Measurements from ENCODE around the gene GABRD. TPM values are rescaled to one million over a fixed set of nuclear protein-coding genes. Genes with fewer than 3 reads are reported as not detected.

Gene GABRD
- total RNA-seq, 1 donor = not detected

DNA sequence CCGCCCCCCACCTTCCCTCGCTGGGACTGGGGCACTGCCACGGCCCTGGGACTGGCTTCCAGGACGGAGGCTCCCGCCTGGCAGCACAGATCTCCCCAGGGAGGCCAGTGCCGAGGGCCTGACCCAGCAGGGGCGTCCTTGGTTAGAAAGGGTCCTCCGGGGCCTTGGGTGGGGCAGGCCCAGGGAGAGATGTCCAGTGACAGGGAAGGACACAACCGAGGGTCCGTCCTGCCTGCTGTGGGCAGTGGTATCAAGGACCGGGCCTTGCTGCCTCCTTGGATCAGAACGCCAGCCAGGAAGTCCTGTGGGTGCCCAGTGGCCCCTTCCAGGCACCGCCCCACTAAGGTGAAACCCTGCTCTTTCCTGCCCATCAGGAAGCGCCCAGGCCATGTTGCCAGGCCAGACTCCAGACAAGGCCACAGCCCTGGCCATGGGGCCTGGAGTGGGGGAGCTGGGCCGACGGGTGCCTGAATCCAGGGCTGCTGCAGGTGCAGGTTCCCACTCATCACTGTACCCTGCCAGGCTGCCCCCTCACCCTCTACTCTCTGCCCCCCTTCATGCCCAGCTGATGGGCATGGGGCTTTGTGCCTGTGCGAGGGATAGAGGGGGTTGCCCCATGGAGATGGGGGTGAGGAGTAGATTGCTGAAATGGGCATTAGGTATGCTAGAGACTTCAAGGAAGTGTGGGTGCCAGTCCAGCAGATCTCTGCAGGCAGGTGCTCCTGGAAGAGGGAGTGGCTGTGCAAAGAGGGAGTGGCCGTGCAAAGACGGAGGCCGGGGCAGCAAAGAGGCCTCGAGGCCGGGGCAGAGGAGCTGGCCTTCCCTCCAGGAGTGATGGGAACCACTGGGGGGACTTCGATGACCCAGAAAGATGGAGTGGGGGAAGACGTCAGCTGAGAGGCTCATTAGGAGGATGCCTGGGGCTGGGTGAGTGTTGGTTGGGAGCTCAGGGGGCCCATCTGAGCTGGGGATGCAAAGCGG, 28.9 kb downstream of the GABRD start:
- Histone ChIP-seq H3K27ac (ENCODE audit: low read depth, low read length) (no peak overlapping the region), H3K27me3 (ENCODE audit: insufficient read depth, low read length) (peaks cover 47% of the 10 kb centered on the region), H3K36me3 (ENCODE audit: insufficient read depth, low read length) (no peaks in the 10 kb centered on the region), H3K4me2 (ENCODE audit: insufficient read depth, low read length) (no peak overlapping the region), H4K20me1 (ENCODE audit: insufficient read depth, low read length) (no peaks in the 10 kb centered on the region), H2AFZ (ENCODE audit: low read length) (no peak overlapping the region), H3K4me3 (ENCODE audit: insufficient read depth, low read length) (no peak overlapping the region), H3K4me1 (ENCODE audit: insufficient read depth, low read length) (no peaks in the 10 kb centered on the region), H3K79me2 (ENCODE audit: insufficient read depth, low read length) (no peaks in the 10 kb centered on the region), H3K9me3 (ENCODE audit: low read depth, low read length) (no peaks in the 10 kb centered on the region)
- no peak for DNase-seq (ENCODE audit: insufficient read length, low spot score, missing footprints)
- TF ChIP-seq, protein P1, sequence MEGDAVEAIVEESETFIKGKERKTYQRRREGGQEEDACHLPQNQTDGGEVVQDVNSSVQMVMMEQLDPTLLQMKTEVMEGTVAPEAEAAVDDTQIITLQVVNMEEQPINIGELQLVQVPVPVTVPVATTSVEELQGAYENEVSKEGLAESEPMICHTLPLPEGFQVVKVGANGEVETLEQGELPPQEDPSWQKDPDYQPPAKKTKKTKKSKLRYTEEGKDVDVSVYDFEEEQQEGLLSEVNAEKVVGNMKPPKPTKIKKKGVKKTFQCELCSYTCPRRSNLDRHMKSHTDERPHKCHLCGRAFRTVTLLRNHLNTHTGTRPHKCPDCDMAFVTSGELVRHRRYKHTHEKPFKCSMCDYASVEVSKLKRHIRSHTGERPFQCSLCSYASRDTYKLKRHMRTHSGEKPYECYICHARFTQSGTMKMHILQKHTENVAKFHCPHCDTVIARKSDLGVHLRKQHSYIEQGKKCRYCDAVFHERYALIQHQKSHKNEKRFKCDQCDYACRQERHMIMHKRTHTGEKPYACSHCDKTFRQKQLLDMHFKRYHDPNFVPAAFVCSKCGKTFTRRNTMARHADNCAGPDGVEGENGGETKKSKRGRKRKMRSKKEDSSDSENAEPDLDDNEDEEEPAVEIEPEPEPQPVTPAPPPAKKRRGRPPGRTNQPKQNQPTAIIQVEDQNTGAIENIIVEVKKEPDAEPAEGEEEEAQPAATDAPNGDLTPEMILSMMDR (IDR thresholded peaks at IDR 0.05; ENCODE audit: extremely low read depth, low read depth, low read length) = no peak

DNA sequence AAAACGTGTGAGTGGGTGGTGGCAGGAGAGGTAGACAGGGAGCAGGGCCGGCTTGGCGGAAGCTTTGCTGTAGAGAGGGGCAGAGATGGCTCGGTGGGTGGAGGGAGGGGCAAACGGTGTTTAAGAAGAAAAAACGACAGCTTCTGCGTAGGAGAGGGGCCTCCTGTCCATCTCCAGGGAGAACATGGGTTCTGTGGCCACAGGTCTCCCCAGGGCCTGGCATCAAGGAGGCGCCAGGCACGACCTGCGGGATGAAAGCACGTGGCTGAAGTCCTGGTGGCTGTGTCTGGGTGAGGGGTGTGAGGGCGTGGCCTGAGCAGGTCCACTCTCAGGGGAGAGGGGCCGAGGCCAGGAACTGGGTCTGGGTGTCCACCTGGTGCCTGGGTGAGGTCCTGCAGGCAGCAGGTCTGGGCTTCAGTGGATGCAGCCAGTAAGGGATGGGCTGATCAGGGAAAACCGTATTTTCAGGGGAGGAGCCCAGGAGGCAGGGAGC, 30.1 kb downstream of the GABRD start:
- no peaks in the 10 kb centered on the region for H3K79me2 ChIP-seq (ENCODE audit: insufficient read depth, low read length)
- no peaks in the 10 kb centered on the region for H4K20me1 ChIP-seq (ENCODE audit: insufficient read depth, low read length)
- no peak for DNase-seq (ENCODE audit: insufficient read length, low spot score, missing footprints)
- no peak overlapping the region for H3K4me3 ChIP-seq (ENCODE audit: insufficient read depth, low read length)
- H3K27ac ChIP-seq (ENCODE audit: low read depth, low read length) = no peak overlapping the region
- TF ChIP-seq, protein P1 (IDR thresholded peaks at IDR 0.05; ENCODE audit: extremely low read depth, low read depth, low read length) = no peak
- H3K27me3 ChIP-seq (ENCODE audit: insufficient read depth, low read length) = peaks cover 47% of the 10 kb centered on the region
- H3K9me3 ChIP-seq (ENCODE audit: low read depth, low read length) = no peaks in the 10 kb centered on the region
- H3K36me3 ChIP-seq (ENCODE audit: insufficient read depth, low read length) = no peaks in the 10 kb centered on the region
- no peak overlapping the region for H3K4me2 ChIP-seq (ENCODE audit: insufficient read depth, low read length)
- no peak overlapping the region for H2AFZ ChIP-seq (ENCODE audit: low read length)
- no peaks in the 10 kb centered on the region for H3K4me1 ChIP-seq (ENCODE audit: insufficient read depth, low read length)

DNA sequence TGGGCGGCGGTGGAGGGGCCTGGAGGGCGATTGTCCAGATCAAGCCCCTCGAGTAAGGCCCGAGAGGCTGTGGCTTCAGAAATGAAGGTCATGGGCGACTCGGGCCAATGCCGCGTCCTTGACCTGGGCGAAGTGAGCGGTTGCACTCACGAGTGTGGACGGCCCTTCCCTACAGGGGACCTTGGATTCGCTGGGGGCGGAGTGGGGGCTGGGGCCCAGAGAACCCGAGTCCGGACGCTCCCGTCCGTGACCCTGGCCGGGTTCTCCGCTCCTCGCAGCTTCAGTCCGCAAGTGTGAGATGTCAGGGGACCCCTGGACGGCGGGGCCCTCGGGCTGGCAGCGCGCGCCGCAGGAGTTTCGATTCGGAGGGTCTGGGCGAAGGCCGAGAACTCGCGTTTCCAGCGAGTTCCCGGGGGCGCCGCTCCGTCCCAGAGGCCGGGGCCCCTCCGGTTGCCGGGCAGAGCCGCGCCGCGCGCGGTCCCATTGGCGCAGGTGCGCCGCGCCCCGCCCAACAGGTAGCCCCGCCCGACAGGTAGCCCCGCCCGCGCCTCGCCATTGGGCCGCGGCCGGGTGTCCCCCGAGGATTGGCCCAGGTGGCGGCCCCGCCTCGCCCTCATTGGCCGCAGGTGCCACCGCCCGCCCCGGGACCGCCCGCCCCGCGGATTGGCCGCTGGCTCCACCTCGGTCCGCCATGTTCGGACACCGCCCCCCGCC, 30.7 kb downstream of the GABRD start, which contains the start of gene PRKCZ:
TSS of gene PRKCZ (plus strand) at position 694 of the 714 bp plus-strand sequence. CDS start 220 bp downstream, outside the sequence.
- Histone ChIP-seq H3K27ac (ENCODE audit: low read depth, low read length) (no peak within 1 kb of the TSS), H3K36me3 (ENCODE audit: insufficient read depth, low read length) (no peaks in the 10 kb centered on the region), H3K9me3 (ENCODE audit: low read depth, low read length) (no peaks in the 10 kb centered on the region), H3K4me3 (ENCODE audit: insufficient read depth, low read length) (no peak within 1 kb of the TSS), H3K4me2 (ENCODE audit: insufficient read depth, low read length) (no peak within 1 kb of the TSS), H4K20me1 (ENCODE audit: insufficient read depth, low read length) (no peaks in the 10 kb centered on the region), H2AFZ (ENCODE audit: low read length) (no peak within 1 kb of the TSS), H3K79me2 (ENCODE audit: insufficient read depth, low read length) (no peaks in the 10 kb centered on the region), H3K27me3 (ENCODE audit: insufficient read depth, low read length) (peaks cover 47% of the 10 kb centered on the region), H3K4me1 (ENCODE audit: insufficient read depth, low read length) (no peaks in the 10 kb centered on the region)
- DNase-seq (ENCODE audit: insufficient read length, low spot score, missing footprints) = no peak
- TF ChIP-seq, protein P1 (IDR thresholded peaks at IDR 0.05; ENCODE audit: extremely low read depth, low read depth, low read length) = no peak

DNA sequence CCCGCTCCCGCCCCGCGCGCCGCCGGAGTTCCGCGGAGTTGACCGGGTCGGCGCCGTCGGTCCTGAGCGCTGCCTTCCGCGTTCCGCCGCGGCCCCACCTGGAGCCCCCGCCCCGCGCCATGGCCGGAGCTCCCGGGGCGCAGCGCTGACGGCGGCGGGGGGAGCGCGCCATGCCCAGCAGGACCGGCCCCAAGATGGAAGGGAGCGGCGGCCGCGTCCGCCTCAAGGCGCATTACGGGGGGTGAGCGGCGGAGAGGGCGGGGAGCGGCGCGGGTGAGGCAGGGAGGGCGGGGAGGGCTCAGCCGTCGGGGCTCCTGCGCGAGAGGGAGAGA, 31.3 kb downstream of the GABRD start:
- no peaks in the 10 kb centered on the region for H3K79me2 ChIP-seq (ENCODE audit: insufficient read depth, low read length)
- H4K20me1 ChIP-seq (ENCODE audit: insufficient read depth, low read length) = no peaks in the 10 kb centered on the region
- H3K4me1 ChIP-seq (ENCODE audit: insufficient read depth, low read length) = no peaks in the 10 kb centered on the region
- no peak overlapping the region for H3K27ac ChIP-seq (ENCODE audit: low read depth, low read length)
- no peak for DNase-seq (ENCODE audit: insufficient read length, low spot score, missing footprints)
- no peaks in the 10 kb centered on the region for H3K36me3 ChIP-seq (ENCODE audit: insufficient read depth, low read length)
- TF ChIP-seq, protein P1 (IDR thresholded peaks at IDR 0.05; ENCODE audit: extremely low read depth, low read depth, low read length) = no peak
- H3K9me3 ChIP-seq (ENCODE audit: low read depth, low read length) = no peaks in the 10 kb centered on the region
- no peak overlapping the region for H3K4me3 ChIP-seq (ENCODE audit: insufficient read depth, low read length)
- peaks cover 46% of the 10 kb centered on the region for H3K27me3 ChIP-seq (ENCODE audit: insufficient read depth, low read length)
- no peak overlapping the region for H3K4me2 ChIP-seq (ENCODE audit: insufficient read depth, low read length)
- H2AFZ ChIP-seq (ENCODE audit: low read length) = no peak overlapping the region

Data from osteoblast (primary cell).